Endothelial cell of umbilical vein (primary cell): Measurements from ENCODE around the gene KLRB1. TPM values are rescaled to one million over a fixed set of nuclear protein-coding genes. Genes with fewer than 3 reads are reported as not detected.
"Not testable (repeated sequence)": the region's sequence is repeated elsewhere in the genome, so short reads cannot be mapped to it uniquely, and the experiment has no call there.

ENCODE experiments used
- BruUV-seq: library from RNA; stranded (reverse); fragments of 400-500 nt; replicated peaks from 2 replicates; lab custom pipeline; 2021; lab: Mats Ljungman, UMichigan
- CTCF ChIA-PET: fragments of 300-600, 350-600 bp; sonication (Branson Sonifier 250); formaldehyde crosslinking; loops from one replicate; lab custom pipeline; 2021; ENCODE audit warnings: antibody characterized with exemption, inconsistent platforms; lab: Charles Lee
- POLR2A ChIA-PET: fragments of 300-600, 350-600 bp; sonication (Branson Sonifier 250); formaldehyde crosslinking; loops from one replicate; lab custom pipeline; 2021; ENCODE audit warnings: antibody characterized with exemption, inconsistent platforms; lab: Charles Lee
- DNase-seq: peaks from one replicate; pipeline ENCODE4 v3.0.0-alpha.2; 2011; ENCODE audit warnings: low read depth, low spot score
- FAIRE-seq: peaks from 2 replicates; lab custom pipeline; 2011; peaks lifted over from hg19 to GRCh38; lab: Jason Lieb, UNC
- H2AFZ ChIP-seq: 2 replicates; pipeline ENCODE4 v1.6.0; 2012; ENCODE audit warnings: low read depth, low read length, control low read depth, inconsistent platforms
- H3K27ac ChIP-seq: 2 replicates; pipeline ENCODE4 v1.5.1; 2011; ENCODE audit warnings: low read depth, mild to moderate bottlenecking, control low read depth, low read length, moderate library complexity; ENCODE audit not compliant: insufficient read depth
- H3K27me3 ChIP-seq, 2 experiments: 2 replicates each; pipeline versions ENCODE4 v1.6.0 to v1.6.1; 2011; ENCODE audit warnings: low read length in 2 of 2, mixed read lengths in 1 of 2; ENCODE audit not compliant: control insufficient read depth in 2 of 2, insufficient read depth in 2 of 2
- H3K36me3 ChIP-seq, 2 experiments: 2 replicates in 1 of 2; 3 replicates in 1 of 2; pipeline ENCODE4 v1.5.1; 2011; ENCODE audit warnings: low read length in 2 of 2, mild to moderate bottlenecking in 1 of 2, moderate library complexity in 1 of 2; ENCODE audit not compliant: control insufficient read depth in 2 of 2, insufficient read depth in 2 of 2; ENCODE audit errors: extremely low read depth in 1 of 2
- H3K4me1 ChIP-seq: 3 replicates; pipeline ENCODE4 v1.5.1; 2011; ENCODE audit warnings: mild to moderate bottlenecking, low read length; ENCODE audit not compliant: control insufficient read depth, insufficient read depth; ENCODE audit errors: extremely low read depth
- H3K4me2 ChIP-seq: 2 replicates; pipeline ENCODE4 v1.6.1; 2011; ENCODE audit warnings: low read length, control low read depth, mixed read lengths; ENCODE audit not compliant: insufficient read depth
- H3K4me3 ChIP-seq, 3 experiments: fragments of 200-600 bp in 1 of 3; sonication (generic), shearing (Covaris generic) in 1 of 3; replicated peaks in 1 of 3; 2 replicates each; pipeline ENCODE4 v1.5.1; 2011 to 2016; ENCODE audit warnings: control low read depth in 3 of 3, low read length in 3 of 3, mild to moderate bottlenecking in 2 of 3, inconsistent platforms in 1 of 3, low read depth in 1 of 3, moderate library complexity in 1 of 3; ENCODE audit not compliant: insufficient read depth in 1 of 3
- H3K79me2 ChIP-seq: 2 replicates; pipeline ENCODE4 v1.6.0; 2012; ENCODE audit warnings: low read length, inconsistent platforms; ENCODE audit not compliant: control insufficient read depth, insufficient read depth
- H3K9ac ChIP-seq: replicated peaks from 2 replicates; pipeline ENCODE3; 2011; ENCODE audit warnings: low read length, control low read depth; ENCODE audit not compliant: insufficient read depth; ENCODE audit errors: extremely low read depth
- H3K9me1 ChIP-seq: replicated peaks from 3 replicates; pipeline ENCODE4 v1.6.0; 2011; ENCODE audit warnings: mild to moderate bottlenecking, low read length; ENCODE audit not compliant: control insufficient read depth, insufficient read depth; ENCODE audit errors: extremely low read depth
- H3K9me3 ChIP-seq: replicated peaks from 2 replicates; pipeline ENCODE4 v1.5.1; 2012; ENCODE audit warnings: low read length, inconsistent platforms; ENCODE audit not compliant: control insufficient read depth, insufficient read depth
- H4K20me1 ChIP-seq: replicated peaks from 2 replicates; pipeline ENCODE3; 2011; ENCODE audit warnings: mild to moderate bottlenecking, low read length; ENCODE audit not compliant: control insufficient read depth, insufficient read depth; ENCODE audit errors: extremely low read depth
- CTCF ChIP-seq, 2 donors: IDR thresholded peaks; 1 replicate in 1 of 2; 2 replicates in 1 of 2; pipeline ENCODE4 v1.5.1; 2011; ENCODE audit warnings: low read length in 2 of 2, mild to moderate bottlenecking in 2 of 2, moderate library complexity in 2 of 2, control low read depth in 1 of 2, inconsistent platforms in 1 of 2, low read depth in 1 of 2; ENCODE audit not compliant: insufficient read depth in 1 of 2; ENCODE audit errors: extremely low read depth in 1 of 2
- EZH2 ChIP-seq: IDR thresholded peaks from 2 replicates; pipeline ENCODE4 v1.6.1; 2012; ENCODE audit warnings: borderline replicate concordance, low read depth, mild to moderate bottlenecking, moderate library complexity, low read length, inconsistent platforms; ENCODE audit not compliant: severe bottlenecking
- FOS ChIP-seq: IDR thresholded peaks from 2 replicates; pipeline ENCODE4 v1.6.1; 2011; ENCODE audit warnings: mild to moderate bottlenecking, low read length, moderate library complexity, borderline replicate concordance; ENCODE audit not compliant: insufficient read depth
- GATA2 ChIP-seq: IDR thresholded peaks from 2 replicates; pipeline ENCODE4 v1.7.0; 2011; ENCODE audit warnings: low read depth, mild to moderate bottlenecking, moderate library complexity, mixed read lengths, low read length; ENCODE audit not compliant: insufficient read length, insufficient read depth
- JUN ChIP-seq: IDR thresholded peaks from 2 replicates; pipeline ENCODE4 v1.6.1; 2011; ENCODE audit warnings: borderline replicate concordance, low read depth; ENCODE audit not compliant: insufficient read length, insufficient read depth
- MAX ChIP-seq: IDR thresholded peaks from 2 replicates; pipeline ENCODE4 v1.6.1; 2011; ENCODE audit not compliant: insufficient read depth, insufficient read length
- MYC ChIP-seq: IDR thresholded peaks from one replicate; pipeline ENCODE4 v1.6.1; 2011; ENCODE audit warnings: mild to moderate bottlenecking, low read depth, low read length
- POLR2A ChIP-seq: IDR thresholded peaks from 2 replicates; pipeline ENCODE4 v1.6.1; 2012; ENCODE audit warnings: low read depth, mild to moderate bottlenecking, control low read depth, low read length
- dilution Hi-C: fragments of 300-500 bp; cut with MboI; formaldehyde crosslinking; loops from one replicate; pipeline ENCODE4 v1.15.0; 2019; ENCODE audit warnings: low sequenced_read_pairs; ENCODE audit not compliant: extremely low pct_ligation_motif_present
- intact Hi-C: fragments of 100-400 bp; cut with micrococcal nuclease; formaldehyde crosslinking; loops from one replicate; pipeline ENCODE4 v1.10.0; 2022
- polyA plus RNA-seq, 4 experiments: library from polyadenylated mRNA; depleted of rRNA in 3 of 4; stranded (reverse) in 3 of 4; unstranded in 1 of 4; fragments of >200 nt; gene quantifications; 2 replicates each; pipeline versions ENCODE4 v1.2.1 to v1.2.3, GENCODE V29; 2011 to 2012; ENCODE audit warnings: missing spikeins in 1 of 4
- total RNA-seq: library from RNA; stranded (reverse); gene quantifications from 2 replicates; pipeline ENCODE4 v1.2.3, GENCODE V29; 2021

KLRB1 gene
- total and polyA plus RNA-seq, 2 donors (not counting 3 experiments of a cell fraction or from before 2014, with no cell fraction given), result not detected

GRCh38 chr12:9618906-9619305, 11.2 kb upstream of the KLRB1 start:
- H3K36me3 ChIP-seq, DNase-seq, H3K4me2 ChIP-seq, H3K9ac ChIP-seq, H3K27me3 ChIP-seq, CTCF ChIA-PET, H3K27ac ChIP-seq, H2AFZ ChIP-seq, dilution Hi-C loops, H3K79me2 ChIP-seq, BruUV-seq, H3K4me1 ChIP-seq, H3K4me3 ChIP-seq, H3K9me1 ChIP-seq, H4K20me1 ChIP-seq, POLR2A ChIA-PET, FAIRE-seq, H3K9me3 ChIP-seq: not testable (repeated sequence)
- intact Hi-C loops, result loop anchor here (5.0 kb wide), 1 partner anchor 287 kb away; no protein-coding TSS in a partner anchor

- H3K4me3 ChIP-seq, result no peak overlapping the region
- ChIA-PET POLR2A (no interaction called here), CTCF (no interaction called here)
- no peak overlapping the region for H3K4me2 ChIP-seq
- H3K79me2 ChIP-seq, result no peaks in the 10 kb centered on the region
- TF ChIP-seq CTCF (IDR thresholded peaks at IDR 0.05; ENCODE audit: extremely low read depth in 1 of 2, insufficient read depth in 1 of 2, low read depth in 1 of 2, low read length in 2 of 2) (no peak), JUN (no peak), MAX (no peak), EZH2 (no peak), MYC (no peak), FOS (no peak), POLR2A (no peak), GATA2 (no peak)
- intact Hi-C loops, result loop anchor here (5.0 kb wide), 1 partner anchor 285 kb away; no protein-coding TSS in a partner anchor
- H3K9me3 ChIP-seq, result no peaks in the 10 kb centered on the region
- H3K36me3 ChIP-seq, result no peaks in the 10 kb centered on the region
- no TSS peak for BruUV-seq
- H3K4me1 ChIP-seq, result no peaks in the 10 kb centered on the region
- dilution Hi-C loops, result no loop called here
- no peak for FAIRE-seq
- DNase-seq, result no peak
- no peaks in the 10 kb centered on the region for H3K9me1 ChIP-seq
- H3K9ac ChIP-seq, result no peak overlapping the region
- H2AFZ ChIP-seq, result no peak overlapping the region
- no peaks in the 10 kb centered on the region for H4K20me1 ChIP-seq
- no peaks in the 10 kb centered on the region for H3K27me3 ChIP-seq
- H3K27ac ChIP-seq, result no peak overlapping the region
Observed at GRCh38 chr12:9617124-9617523, 9.4 kb upstream of the KLRB1 start.
